Measurements from ENCODE around the gene PCDHB10.
"Not testable (repeated sequence)": the region's sequence is repeated elsewhere in the genome, so short reads cannot be mapped to it uniquely, and the experiment has no call there.

PCDHB10 gene

GRCh38 chr5:141188682-141189081 is 3.5 kb upstream of the PCDHB10 start:
- DNase-seq = not testable (repeated sequence)

- DNase-seq = not testable (repeated sequence)
Measured at GRCh38 chr5:141189131-141189530, 3.0 kb upstream of the PCDHB10 start.

- not testable (repeated sequence) for DNase-seq
Measured at GRCh38 chr5:141194332-141194731, 2.2 kb downstream of the PCDHB10 start.

- DNase-seq = no peak
Measured at GRCh38 chr5:141196363-141196762, 4.2 kb downstream of the PCDHB10 start.

GRCh38 chr5:141199359-141200235 is 7.4 kb downstream of the PCDHB10 start, which contains the start of gene PCDHB11:
Gene PCDHB11, plus strand, starts transcription at chr5:141199627. Its CDS starts 148 bp downstream, at chr5:141199775.
- no peak for DNase-seq

- not testable (repeated sequence) for DNase-seq
Measured at GRCh38 chr5:141201126-141201525, 9.0 kb downstream of the PCDHB10 start.

- not testable (repeated sequence) for DNase-seq
Measured at GRCh38 chr5:141201646-141202045, 9.5 kb downstream of the PCDHB10 start.

GRCh38 chr5:141208478-141208877 is 16.3 kb downstream of the PCDHB10 start, which contains the start of gene PCDHB12:
Gene PCDHB12, plus strand, starts transcription at chr5:141208719. Its CDS starts 189 bp downstream, at chr5:141208908.
- DNase-seq = no peak

GRCh38 chr5:141210281-141210680 is 18.1 kb downstream of the PCDHB10 start:
- not testable (repeated sequence) for DNase-seq

- DNase-seq = not testable (repeated sequence)
Measured at GRCh38 chr5:141210849-141211248, 18.7 kb downstream of the PCDHB10 start.

GRCh38 chr5:141213656-141214339 is 21.6 kb downstream of the PCDHB10 start, which contains the start of gene PCDHB13:
Gene PCDHB13, plus strand, starts transcription at chr5:141213919. Its CDS starts 205 bp downstream, at chr5:141214124.
- peak; percentile 23 to 31 for DNase-seq

GRCh38 chr5:141214583-141214982 is 22.4 kb downstream of the PCDHB10 start:
- DNase-seq = not testable (repeated sequence)

- DNase-seq = not testable (repeated sequence)
Measured at GRCh38 chr5:141215504-141215903, 23.4 kb downstream of the PCDHB10 start.

GRCh38 chr5:141216035-141216434 is 23.9 kb downstream of the PCDHB10 start:
- DNase-seq = not testable (repeated sequence)

GRCh38 chr5:141223112-141223783 is 31.1 kb downstream of the PCDHB10 start, which contains the start of gene PCDHB14:
Gene PCDHB14, plus strand, starts transcription at chr5:141223343. Its CDS starts 163 bp downstream, at chr5:141223506.
- DNase-seq = no peak

GRCh38 chr5:141224844-141225243 is 32.7 kb downstream of the PCDHB10 start:
- DNase-seq = not testable (repeated sequence)

GRCh38 chr5:141225421-141225820 is 33.3 kb downstream of the PCDHB10 start:
- DNase-seq = not testable (repeated sequence)

GRCh38 chr5:141234109-141234667 is 42.0 kb downstream of the PCDHB10 start:
- DNase-seq = no peak

GRCh38 chr5:141235922-141236321 is 43.8 kb downstream of the PCDHB10 start:
- not testable (repeated sequence) for DNase-seq

- no peak for DNase-seq
Measured at GRCh38 chr5:141236516-141237313, 44.6 kb downstream of the PCDHB10 start.

GRCh38 chr5:141241496-141241895 is 49.3 kb downstream of the PCDHB10 start:
- DNase-seq = no peak
